ENCODE measurements around the gene ZBTB45. TPM values are rescaled to one million over a fixed set of nuclear protein-coding genes. Genes with fewer than 3 reads are reported as not detected.

The ZBTB45 gene
- total RNA-seq, 1 experiment from 2014 or later = 12.0 TPM

- TF ChIP-seq, protein P1, sequence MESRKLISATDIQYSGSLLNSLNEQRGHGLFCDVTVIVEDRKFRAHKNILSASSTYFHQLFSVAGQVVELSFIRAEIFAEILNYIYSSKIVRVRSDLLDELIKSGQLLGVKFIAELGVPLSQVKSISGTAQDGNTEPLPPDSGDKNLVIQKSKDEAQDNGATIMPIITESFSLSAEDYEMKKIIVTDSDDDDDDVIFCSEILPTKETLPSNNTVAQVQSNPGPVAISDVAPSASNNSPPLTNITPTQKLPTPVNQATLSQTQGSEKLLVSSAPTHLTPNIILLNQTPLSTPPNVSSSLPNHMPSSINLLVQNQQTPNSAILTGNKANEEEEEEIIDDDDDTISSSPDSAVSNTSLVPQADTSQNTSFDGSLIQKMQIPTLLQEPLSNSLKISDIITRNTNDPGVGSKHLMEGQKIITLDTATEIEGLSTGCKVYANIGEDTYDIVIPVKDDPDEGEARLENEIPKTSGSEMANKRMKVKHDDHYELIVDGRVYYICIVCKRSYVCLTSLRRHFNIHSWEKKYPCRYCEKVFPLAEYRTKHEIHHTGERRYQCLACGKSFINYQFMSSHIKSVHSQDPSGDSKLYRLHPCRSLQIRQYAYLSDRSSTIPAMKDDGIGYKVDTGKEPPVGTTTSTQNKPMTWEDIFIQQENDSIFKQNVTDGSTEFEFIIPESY (IDR thresholded peaks at IDR 0.05; ENCODE audit: extremely low read depth, insufficient replicate concordance, low read length) = no peak
These were observed 52.6 kb downstream of the ZBTB45 start, which contains the start of gene ZNF324 (continued) for GRCh38 chr19:58466760-58467589.

DNA sequence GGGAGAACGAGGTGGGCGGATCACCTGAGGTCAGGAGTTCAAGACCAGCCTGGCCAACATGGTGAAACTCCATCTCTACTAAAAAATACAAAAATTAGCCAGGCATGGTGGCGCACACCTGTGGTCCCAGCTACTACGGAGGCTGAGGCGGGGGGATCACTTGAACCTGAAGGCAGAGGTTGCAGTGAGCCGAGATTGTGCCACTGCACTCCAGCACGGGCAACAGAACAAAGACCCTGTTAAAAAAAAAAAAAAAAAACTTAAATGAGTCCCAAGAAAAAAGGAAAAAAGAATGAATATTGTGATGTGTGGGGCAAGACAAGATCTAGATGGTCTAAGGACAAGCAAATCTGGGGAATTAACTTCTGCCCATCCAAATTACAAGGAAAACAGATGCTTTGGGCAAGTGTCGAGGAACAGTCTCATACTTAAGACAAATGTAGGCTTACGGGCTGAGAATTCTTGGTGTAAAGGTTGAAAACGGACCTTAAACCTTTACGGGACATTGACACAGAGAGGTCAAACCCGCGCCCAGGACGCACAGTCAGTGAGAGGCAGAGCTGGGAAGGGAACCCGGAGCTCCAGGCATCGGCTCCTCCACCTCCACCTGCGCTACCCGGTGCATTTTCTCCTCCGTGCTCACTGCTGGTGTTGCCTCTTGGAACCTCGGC lies 53.4 kb downstream of the ZBTB45 start:
- Histone ChIP-seq H3K27ac (ENCODE audit: low read depth, low read length) (peak overlapping the region; percentile 36; the same call in 1 of the 2 replicates), H3K79me2 (ENCODE audit: insufficient read depth, low read length) (peaks cover 16% of the 10 kb centered on the region; the same call in 1 of the 2 replicates)

More for the DNA sequence above, 53.4 kb downstream of the ZBTB45 start:
- ChIA-PET RAD21 (ENCODE audit: low non-redundant PET in 1 of 2, low total read pairs in 2 of 2, uncharacterized antibody in 2 of 2, unreplicated experiment in 2 of 2) (no interaction called here), POLR2A (no interaction called here), CTCF (interaction anchor here (1.0 kb wide), 1 partner anchor 9 kb away, joined by 3 read pairs; the partner anchor contains the start of gene ZNF446)
- no peaks in the 10 kb centered on the region for H3K9me2 ChIP-seq (ENCODE audit: insufficient read depth)
- no peaks in the 10 kb centered on the region for H3K9me3 ChIP-seq (ENCODE audit: control insufficient read depth in 1 of 2, insufficient read depth in 1 of 2, low read depth in 1 of 2, low read length in 2 of 2)
- peaks cover 4 to 5% of the 10 kb centered on the region in 2 experiments; a peak in 2 of 4 replicates for H3K36me3 ChIP-seq (ENCODE audit: control insufficient read depth in 1 of 2, insufficient read depth in 2 of 2, low read length in 2 of 2)
- H2AFZ ChIP-seq (ENCODE audit: low read depth, low read length, poor library complexity, severe bottlenecking) = no peak overlapping the region
- no peak for TF ChIP-seq POLR2AphosphoS5 (IDR thresholded peaks at IDR 0.05; ENCODE audit: low read depth, low read length)
- peak overlapping the region; percentile 77 to 80 for H3K4me3 ChIP-seq (replicated peaks in 1 of 2; ENCODE audit: low read depth in 1 of 2, low read length in 2 of 2)
- H3K27me3 ChIP-seq (ENCODE audit: insufficient read depth, low read length) = no peaks in the 10 kb centered on the region
- no peak for DNase-seq (ENCODE audit: low read depth, low spot score)
- H3K9ac ChIP-seq (ENCODE audit: low read length) = peak overlapping the region; percentile 74; the same call in 1 of the 2 replicates
- H3K4me2 ChIP-seq (ENCODE audit: low read length) = peak overlapping the region; percentile 70
- intact Hi-C loops (cut with micrococcal nuclease) = loop anchor here (1.0 kb wide), 1 partner anchor 58 kb away; the partner anchor contains the start of gene ZNF584
- H4K20me1 ChIP-seq (ENCODE audit: insufficient read depth) = no peaks in the 10 kb centered on the region
- BruUV-seq (replicated peaks) = no TSS peak
- peaks cover 2 to 12% of the 10 kb centered on the region in 2 experiments; a peak in 2 of 4 replicates for H3K4me1 ChIP-seq (ENCODE audit: control insufficient read depth in 1 of 2, insufficient read depth in 2 of 2, low read length in 2 of 2)
- peak; percentile 58 for ATAC-seq

Small RNAs within 50 kb of the gene (microRNA-seq; reads per million reads assigned to microRNA genes)
- gene MIR6807 (ENCODE audit: borderline number of aligned reads) = 2.0 reads per million

Other genes with a start within 250 kb of the ZBTB45 start
- 6.4 TPM for gene ZNF8, start 240.9 kb downstream of the ZBTB45 start, total RNA-seq (2021; ENCODE audit: unreplicated experiment)
- gene ERVK3-1, start 214.4 kb downstream of the ZBTB45 start, total RNA-seq (2021; ENCODE audit: unreplicated experiment) = 28.1 TPM
- 4.6 TPM for gene ZSCAN22, start 192.8 kb downstream of the ZBTB45 start, total RNA-seq (2021; ENCODE audit: unreplicated experiment)
- 1.2 TPM for gene A1BG, start 166.3 kb downstream of the ZBTB45 start, total RNA-seq (2021; ENCODE audit: unreplicated experiment)
- gene ZNF497, start 157.1 kb downstream of the ZBTB45 start, total RNA-seq (2021; ENCODE audit: unreplicated experiment) = 5.1 TPM
- gene ZNF837, start 138.8 kb downstream of the ZBTB45 start, total RNA-seq (2021; ENCODE audit: unreplicated experiment) = 3.2 TPM
- gene RPS5, start 132.5 kb downstream of the ZBTB45 start, total RNA-seq (2021; ENCODE audit: unreplicated experiment) = 1,982 TPM
- 1.2 TPM for gene RNF225, start 124.2 kb downstream of the ZBTB45 start, total RNA-seq (2021; ENCODE audit: unreplicated experiment)
- 25.8 TPM for gene ZNF584, start 111.2 kb downstream of the ZBTB45 start, total RNA-seq (2021; ENCODE audit: unreplicated experiment)
- gene ZNF132, start 79.7 kb downstream of the ZBTB45 start, total RNA-seq (2021; ENCODE audit: unreplicated experiment) = not detected
- gene ZNF324B, start 68.2 kb downstream of the ZBTB45 start, total RNA-seq (2021; ENCODE audit: unreplicated experiment) = 9.4 TPM
- 11.3 TPM for gene ZNF324, start 52.7 kb downstream of the ZBTB45 start, total RNA-seq (2021; ENCODE audit: unreplicated experiment)
- gene ZNF446, start 43.5 kb downstream of the ZBTB45 start, total RNA-seq (2021; ENCODE audit: unreplicated experiment) = 6.5 TPM
- gene SLC27A5, start 7.8 kb downstream of the ZBTB45 start, total RNA-seq (2021; ENCODE audit: unreplicated experiment) = 27.1 TPM
- gene TRIM28, start 24.3 kb upstream of the ZBTB45 start, total RNA-seq (2021; ENCODE audit: unreplicated experiment) = 908 TPM
- gene CHMP2A, start 35.3 kb upstream of the ZBTB45 start, total RNA-seq (2021; ENCODE audit: unreplicated experiment) = 125 TPM
- 120 TPM for gene UBE2M, start 38.8 kb upstream of the ZBTB45 start, total RNA-seq (2021; ENCODE audit: unreplicated experiment)
- 33.0 TPM for gene MZF1, start 53.5 kb upstream of the ZBTB45 start, total RNA-seq (2021; ENCODE audit: unreplicated experiment)